Mesenchymal stem cell (in vitro differentiated cells and primary cell): ENCODE measurements around the gene RALGPS1.

Experiments used
- DNase-seq: peaks from one replicate; pipeline ENCODE4 v3.0.0-alpha.2; 2013
- H2AFZ ChIP-seq: one replicate; pipeline ENCODE4 v1.6.1; 2013; ENCODE audit warnings: low read depth, mild to moderate bottlenecking, control low read depth, inconsistent platforms, low read length, moderate library complexity
- H2AK5ac ChIP-seq: 2 replicates; pipeline ENCODE4 v1.6.1; 2013; ENCODE audit warnings: low read length, moderate library complexity, mild to moderate bottlenecking, inconsistent platforms; ENCODE audit not compliant: severe bottlenecking
- H2BK120ac ChIP-seq: one replicate; pipeline ENCODE4 v1.6.1; 2013; ENCODE audit warnings: low read depth, mild to moderate bottlenecking, inconsistent platforms, low read length, moderate library complexity
- H2BK12ac ChIP-seq, 2 experiments: one replicate each; pipeline ENCODE4 v1.6.1; 2013; ENCODE audit warnings: inconsistent platforms in 2 of 2, low read length in 2 of 2, mild to moderate bottlenecking in 2 of 2, moderate library complexity in 2 of 2, control low read depth in 1 of 2
- H2BK15ac ChIP-seq: one replicate; pipeline ENCODE4 v1.6.1; 2013; ENCODE audit warnings: mild to moderate bottlenecking, low read depth, inconsistent platforms; ENCODE audit not compliant: poor library complexity, severe bottlenecking
- H2BK5ac ChIP-seq: 2 replicates; pipeline ENCODE4 v1.6.1; 2013; ENCODE audit warnings: low read depth, mild to moderate bottlenecking, low read length, control low read depth, inconsistent platforms; ENCODE audit not compliant: poor library complexity, severe bottlenecking
- H3K14ac ChIP-seq, 2 experiments: one replicate each; pipeline ENCODE4 v1.6.1; 2013; ENCODE audit warnings: inconsistent platforms in 2 of 2, low read length in 2 of 2, control low read depth in 1 of 2, mild to moderate bottlenecking in 1 of 2, moderate library complexity in 1 of 2
- H3K18ac ChIP-seq, 2 experiments: one replicate each; pipeline ENCODE4 v1.6.1; 2013; ENCODE audit warnings: inconsistent platforms in 2 of 2, low read length in 2 of 2, control low read depth in 1 of 2, low read depth in 1 of 2, mild to moderate bottlenecking in 1 of 2
- H3K23ac ChIP-seq, 2 experiments: one replicate each; pipeline ENCODE4 v1.6.1; 2013; ENCODE audit warnings: inconsistent platforms in 2 of 2, low read length in 2 of 2, mild to moderate bottlenecking in 2 of 2, moderate library complexity in 2 of 2, control low read depth in 1 of 2
- H3K27ac ChIP-seq: 2 replicates; pipeline ENCODE4 v1.5.1; 2013; ENCODE audit warnings: mild to moderate bottlenecking, moderate library complexity, low read length, control low read depth, inconsistent platforms; ENCODE audit not compliant: poor library complexity, severe bottlenecking
- H3K27me3 ChIP-seq, 2 experiments: 2 replicates each; pipeline versions ENCODE4 v1.6.1 to v1.7.0; 2013; ENCODE audit warnings: low read length in 2 of 2, mild to moderate bottlenecking in 2 of 2, moderate library complexity in 2 of 2, control low read depth in 1 of 2, inconsistent platforms in 1 of 2; ENCODE audit not compliant: control insufficient read depth in 1 of 2, insufficient read depth in 1 of 2
- H3K36me3 ChIP-seq, 2 experiments: 2 replicates each; pipeline versions ENCODE4 v1.6.1 to v1.7.0; 2013; ENCODE audit warnings: low read length in 2 of 2, control low read depth in 1 of 2, inconsistent platforms in 1 of 2, low read depth in 1 of 2, mild to moderate bottlenecking in 1 of 2; ENCODE audit not compliant: insufficient read depth in 2 of 2, control insufficient read depth in 1 of 2
- H3K4ac ChIP-seq, 2 experiments: one replicate each; pipeline ENCODE4 v1.6.1; 2013; ENCODE audit warnings: inconsistent platforms in 2 of 2, low read length in 2 of 2, mild to moderate bottlenecking in 2 of 2, moderate library complexity in 2 of 2, control low read depth in 1 of 2, low read depth in 1 of 2
- H3K4me1 ChIP-seq: 2 replicates; pipeline ENCODE4 v1.6.1; 2013; ENCODE audit warnings: low read depth, low read length, control low read depth; ENCODE audit not compliant: control insufficient read depth, insufficient read depth
- H3K4me2 ChIP-seq: 2 replicates; pipeline ENCODE4 v1.6.1; 2013; ENCODE audit warnings: low read length, mild to moderate bottlenecking, inconsistent platforms; ENCODE audit not compliant: poor library complexity, severe bottlenecking
- H3K4me3 ChIP-seq, 2 experiments: 2 replicates each; pipeline versions ENCODE4 v1.5.1 to v1.7.0; 2013; ENCODE audit warnings: low read length in 2 of 2, mild to moderate bottlenecking in 2 of 2, control low read depth in 1 of 2, low read depth in 1 of 2; ENCODE audit not compliant: insufficient read depth in 1 of 2
- H3K79me1 ChIP-seq: replicated peaks from 2 replicates; pipeline ENCODE4 v1.6.1; 2013; ENCODE audit warnings: mild to moderate bottlenecking, control low read depth, low read length, inconsistent platforms; ENCODE audit not compliant: poor library complexity, severe bottlenecking
- H3K9ac ChIP-seq: 2 replicates; pipeline ENCODE4 v1.7.0; 2013; ENCODE audit warnings: mild to moderate bottlenecking, low read length, moderate library complexity
- H3K9me3 ChIP-seq: 2 replicates; pipeline ENCODE4 v1.7.0; 2013; ENCODE audit warnings: mild to moderate bottlenecking, low read length; ENCODE audit not compliant: control insufficient read depth
- H4K8ac ChIP-seq: one replicate; pipeline ENCODE4 v1.6.1; 2013; ENCODE audit warnings: inconsistent platforms, mild to moderate bottlenecking, low read length, moderate library complexity
- H4K91ac ChIP-seq: one replicate; pipeline ENCODE4 v1.6.1; 2013; ENCODE audit warnings: mild to moderate bottlenecking, low read length, inconsistent platforms
- WGBS: methylation state at CpG from one replicate; pipeline ENCODE4 v1.1.7; 2013; ENCODE audit warnings: mixed read lengths; 5-methylcytosine and 5-hydroxymethylcytosine counted together

Gene RALGPS1

GRCh38 chr9:127047971-127048370 is 133.4 kb downstream of the RALGPS1 start:
- no peak overlapping the region for H4K91ac ChIP-seq
- no peak overlapping the region for H2BK120ac ChIP-seq
- no peaks in the 10 kb centered on the region for H3K9me3 ChIP-seq
- 95% methylated on average over 3 of the region's 3 CpGs for WGBS
- no peaks in the 10 kb centered on the region for H3K27me3 ChIP-seq
- DNase-seq = no peak
- H2BK15ac ChIP-seq = no peak overlapping the region
- H3K79me1 ChIP-seq = no peaks in the 10 kb centered on the region
- H4K8ac ChIP-seq = no peak overlapping the region
- H3K36me3 ChIP-seq = no peaks in the 10 kb centered on the region
- no peak overlapping the region for H3K14ac ChIP-seq
- no peak overlapping the region for H3K4me2 ChIP-seq
- H3K4me1 ChIP-seq = peaks cover 8% of the 10 kb centered on the region
- H3K4me3 ChIP-seq = no peak overlapping the region
- no peak overlapping the region for H2BK5ac ChIP-seq
- H2AFZ ChIP-seq = no peak overlapping the region
- H2AK5ac ChIP-seq = no peak overlapping the region
- H3K9ac ChIP-seq = no peak overlapping the region
- H3K23ac ChIP-seq = no peak overlapping the region
- H3K27ac ChIP-seq = no peak overlapping the region
- H3K18ac ChIP-seq = peak overlapping the region; percentile 46 to 60
- H3K4ac ChIP-seq = peak overlapping the region in 1 of 2 experiments; percentile 39
- peak overlapping the region; percentile 51 to 69 for H2BK12ac ChIP-seq

- no peak overlapping the region for H2BK120ac ChIP-seq
- H2AFZ ChIP-seq = no peak overlapping the region
- H3K4ac ChIP-seq = no peak overlapping the region
- H3K23ac ChIP-seq = no peak overlapping the region
- H2BK12ac ChIP-seq = peak overlapping the region in 1 of 2 experiments; percentile 73
- H3K4me1 ChIP-seq = peaks cover 8% of the 10 kb centered on the region
- H3K9ac ChIP-seq = peak overlapping the region; percentile 15
- peak overlapping the region in 1 of 2 experiments; percentile 14 for H3K4me3 ChIP-seq
- no peak overlapping the region for H2BK5ac ChIP-seq
- H3K36me3 ChIP-seq = no peaks in the 10 kb centered on the region
- no peak overlapping the region for H2BK15ac ChIP-seq
- no peak overlapping the region for H4K8ac ChIP-seq
- peak; percentile 92 for DNase-seq
- no peaks in the 10 kb centered on the region for H3K79me1 ChIP-seq
- H3K4me2 ChIP-seq = no peak overlapping the region
- H3K27ac ChIP-seq = no peak overlapping the region
- no peak overlapping the region for H3K14ac ChIP-seq
- H3K18ac ChIP-seq = peak overlapping the region in 1 of 2 experiments; percentile 31
- H2AK5ac ChIP-seq = no peak overlapping the region
- H3K9me3 ChIP-seq = no peaks in the 10 kb centered on the region
- peaks cover 0 to 4% of the 10 kb centered on the region in 2 experiments for H3K27me3 ChIP-seq
- WGBS = 4% methylated on average over 3 of the region's 4 CpGs
- no peak overlapping the region for H4K91ac ChIP-seq
Observed at GRCh38 chr9:127049044-127049443, 134.5 kb downstream of the RALGPS1 start.

GRCh38 chr9:127049581-127049980 is 135.0 kb downstream of the RALGPS1 start:
- 72% methylated on average over 7 of the region's 8 CpGs for WGBS
- H3K9me3 ChIP-seq = no peaks in the 10 kb centered on the region

GRCh38 chr9:127050152-127050551 is 135.6 kb downstream of the RALGPS1 start:
- peak overlapping the region; percentile 66 for H2BK120ac ChIP-seq
- 90% methylated on average over 2 of the region's 3 CpGs for WGBS
- no peak overlapping the region for H3K14ac ChIP-seq
- H2AK5ac ChIP-seq = no peak overlapping the region
- H3K4me3 ChIP-seq = no peak overlapping the region
- H3K4me1 ChIP-seq = peaks cover 8% of the 10 kb centered on the region
- peak overlapping the region; percentile 17 to 88 for H3K18ac ChIP-seq
- peak overlapping the region; percentile 22 for H4K91ac ChIP-seq
- H3K36me3 ChIP-seq = no peaks in the 10 kb centered on the region
- H2BK12ac ChIP-seq = peak overlapping the region; percentile 60 to 84
- H3K79me1 ChIP-seq = no peaks in the 10 kb centered on the region
- peak overlapping the region in 1 of 2 experiments; percentile 54 for H3K4ac ChIP-seq
- peak overlapping the region; percentile 76 for H4K8ac ChIP-seq
- H3K9ac ChIP-seq = no peak overlapping the region
- H3K4me2 ChIP-seq = no peak overlapping the region
- H3K27me3 ChIP-seq = peaks cover 0 to 4% of the 10 kb centered on the region in 2 experiments
- H3K9me3 ChIP-seq = no peaks in the 10 kb centered on the region
- no peak overlapping the region for H2BK15ac ChIP-seq
- no peak for DNase-seq
- H2BK5ac ChIP-seq = no peak overlapping the region
- no peak overlapping the region for H3K27ac ChIP-seq
- H3K23ac ChIP-seq = no peak overlapping the region
- no peak overlapping the region for H2AFZ ChIP-seq

More at GRCh38 chr9:127049581-127049980, 135.0 kb downstream of the RALGPS1 start:
- Histone ChIP-seq H2AK5ac (no peak overlapping the region), H3K18ac (peak overlapping the region; percentile 73 to 98), H2BK12ac (peak overlapping the region; percentile 73 to 97), H3K79me1 (no peaks in the 10 kb centered on the region), H3K23ac (no peak overlapping the region), H3K4me2 (no peak overlapping the region), H3K4me1 (peaks cover 8% of the 10 kb centered on the region), H3K27me3 (peaks cover 0 to 4% of the 10 kb centered on the region in 2 experiments), H2AFZ (no peak overlapping the region), H4K91ac (peak overlapping the region; percentile 86), H2BK120ac (peak overlapping the region; percentile 56), H2BK15ac (peak overlapping the region; percentile 29), H4K8ac (peak overlapping the region; percentile 74), H3K36me3 (no peaks in the 10 kb centered on the region), H2BK5ac (no peak overlapping the region), H3K4me3 (peak overlapping the region in 1 of 2 experiments; percentile 14), H3K9ac (no peak overlapping the region), H3K27ac (no peak overlapping the region), H3K14ac (peak overlapping the region in 1 of 2 experiments; percentile 37), H3K4ac (peak overlapping the region; percentile 16 to 63)
- DNase-seq = peak; percentile 25
